Measurements from ENCODE around the gene MAPK9.

The MAPK9 gene

DNA sequence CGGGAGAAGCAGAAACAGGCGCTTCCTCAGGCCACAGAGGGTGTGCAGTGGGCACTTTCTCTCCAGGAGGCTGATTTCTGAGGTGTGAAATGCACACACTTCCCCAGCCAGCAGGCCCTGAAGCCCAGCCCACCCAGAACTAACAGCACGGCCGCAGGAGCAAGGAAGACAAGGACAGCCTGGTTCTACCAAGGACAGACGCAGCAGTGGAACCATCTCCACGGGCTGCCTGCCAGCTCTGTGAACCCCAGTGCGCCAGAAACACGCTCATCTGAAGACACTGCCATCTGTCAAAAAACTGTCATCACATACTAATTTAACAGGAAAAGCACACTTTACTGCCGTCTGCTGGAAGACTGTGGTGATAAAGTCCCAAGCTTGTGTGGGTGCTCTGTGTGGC is 40.7 kb downstream of the MAPK9 start:
- no peak overlapping the region for H3K4me3 ChIP-seq (ENCODE audit: low read depth, low read length)
- TF ChIP-seq, protein P1, sequence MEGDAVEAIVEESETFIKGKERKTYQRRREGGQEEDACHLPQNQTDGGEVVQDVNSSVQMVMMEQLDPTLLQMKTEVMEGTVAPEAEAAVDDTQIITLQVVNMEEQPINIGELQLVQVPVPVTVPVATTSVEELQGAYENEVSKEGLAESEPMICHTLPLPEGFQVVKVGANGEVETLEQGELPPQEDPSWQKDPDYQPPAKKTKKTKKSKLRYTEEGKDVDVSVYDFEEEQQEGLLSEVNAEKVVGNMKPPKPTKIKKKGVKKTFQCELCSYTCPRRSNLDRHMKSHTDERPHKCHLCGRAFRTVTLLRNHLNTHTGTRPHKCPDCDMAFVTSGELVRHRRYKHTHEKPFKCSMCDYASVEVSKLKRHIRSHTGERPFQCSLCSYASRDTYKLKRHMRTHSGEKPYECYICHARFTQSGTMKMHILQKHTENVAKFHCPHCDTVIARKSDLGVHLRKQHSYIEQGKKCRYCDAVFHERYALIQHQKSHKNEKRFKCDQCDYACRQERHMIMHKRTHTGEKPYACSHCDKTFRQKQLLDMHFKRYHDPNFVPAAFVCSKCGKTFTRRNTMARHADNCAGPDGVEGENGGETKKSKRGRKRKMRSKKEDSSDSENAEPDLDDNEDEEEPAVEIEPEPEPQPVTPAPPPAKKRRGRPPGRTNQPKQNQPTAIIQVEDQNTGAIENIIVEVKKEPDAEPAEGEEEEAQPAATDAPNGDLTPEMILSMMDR (IDR thresholded peaks at IDR 0.05; ENCODE audit: low read depth, low read length) = no peak
- no peak for DNase-seq (ENCODE audit: low read depth, low spot score)
- in situ Hi-C loops (cut with HindIII; ENCODE audit: low sequenced_read_pairs) = no loop called here

- in situ Hi-C loops (cut with HindIII; ENCODE audit: low sequenced_read_pairs) = no loop called here
- DNase-seq (ENCODE audit: low read depth, low spot score) = no peak
- no peak overlapping the region for H3K4me3 ChIP-seq (ENCODE audit: low read depth, low read length)
- TF ChIP-seq, protein P1 (IDR thresholded peaks at IDR 0.05; ENCODE audit: low read depth, low read length) = no peak
Observed at GRCh38 chr5:180250329-180250728, 41.6 kb downstream of the MAPK9 start.

DNA sequence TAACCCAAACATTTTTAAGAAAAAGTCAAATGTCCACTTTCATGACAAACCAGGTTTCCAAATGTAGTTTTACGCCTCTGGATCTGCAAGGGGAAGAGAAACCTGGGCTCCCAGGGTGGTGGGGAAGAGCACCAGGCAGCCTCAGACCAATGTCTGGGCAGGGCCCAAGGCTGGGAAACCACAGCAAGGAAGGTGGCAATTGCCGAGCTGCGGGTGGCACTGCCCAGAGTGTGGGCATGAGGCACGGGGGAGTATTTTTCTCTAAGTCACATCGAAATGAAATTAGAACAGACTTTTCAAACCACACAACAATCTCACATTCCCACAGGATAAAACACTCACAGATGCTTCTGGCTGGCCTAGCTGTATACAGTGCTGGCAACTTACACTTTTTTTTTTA is 50.3 kb downstream of the MAPK9 start:
- in situ Hi-C loops (cut with HindIII; ENCODE audit: low sequenced_read_pairs) = no loop called here
- no peak for DNase-seq (ENCODE audit: low read depth, low spot score)
- H3K4me3 ChIP-seq (ENCODE audit: low read depth, low read length) = no peak overlapping the region
- TF ChIP-seq, protein P1 (IDR thresholded peaks at IDR 0.05; ENCODE audit: low read depth, low read length) = no peak

- no peak overlapping the region for H3K4me3 ChIP-seq (ENCODE audit: low read depth, low read length)
- DNase-seq (ENCODE audit: low read depth, low spot score) = no peak
- TF ChIP-seq, protein P1 (IDR thresholded peaks at IDR 0.05; ENCODE audit: low read depth, low read length) = no peak
- in situ Hi-C loops (cut with HindIII; ENCODE audit: low sequenced_read_pairs) = no loop called here
Observed at GRCh38 chr5:180238631-180239030, 53.3 kb downstream of the MAPK9 start.

DNA sequence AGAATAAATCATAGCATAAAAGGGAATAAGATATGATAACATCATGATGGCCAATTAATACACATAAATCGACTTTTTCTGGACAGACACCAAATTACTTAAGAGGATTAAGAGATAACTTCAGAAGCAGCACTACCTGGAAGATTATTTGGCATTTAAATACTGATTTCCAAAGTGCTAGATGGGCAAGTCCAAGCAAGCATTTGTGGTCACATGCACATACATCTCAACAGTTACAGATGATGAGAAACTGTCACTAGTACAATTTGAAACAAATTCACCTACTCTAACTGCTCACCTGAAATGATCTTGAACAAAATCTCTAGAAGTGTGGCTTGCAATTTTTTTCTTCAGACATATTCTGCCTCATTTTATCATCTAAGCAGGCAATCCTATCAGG is 56.0 kb downstream of the MAPK9 start:
- no peak overlapping the region for H3K4me3 ChIP-seq (ENCODE audit: low read depth, low read length)
- DNase-seq (ENCODE audit: low read depth, low spot score) = no peak
- in situ Hi-C loops (cut with HindIII; ENCODE audit: low sequenced_read_pairs) = no loop called here
- TF ChIP-seq, protein P1 (IDR thresholded peaks at IDR 0.05; ENCODE audit: low read depth, low read length) = no peak

GRCh38 chr5:180235077-180235476 is 56.8 kb downstream of the MAPK9 start:
- no peak for DNase-seq (ENCODE audit: low read depth, low spot score)
- in situ Hi-C loops (cut with HindIII; ENCODE audit: low sequenced_read_pairs) = no loop called here
- no peak overlapping the region for H3K4me3 ChIP-seq (ENCODE audit: low read depth, low read length)
- TF ChIP-seq, protein P1 (IDR thresholded peaks at IDR 0.05; ENCODE audit: low read depth, low read length) = no peak

GRCh38 chr5:180234271-180234670 is 57.6 kb downstream of the MAPK9 start:
- DNase-seq (ENCODE audit: low read depth, low spot score) = no peak
- in situ Hi-C loops (cut with HindIII; ENCODE audit: low sequenced_read_pairs) = no loop called here
- no peak overlapping the region for H3K4me3 ChIP-seq (ENCODE audit: low read depth, low read length)
- TF ChIP-seq, protein P1 (IDR thresholded peaks at IDR 0.05; ENCODE audit: low read depth, low read length) = no peak

Measured in astrocyte of the spinal cord (primary cell).